ENCODE measurements around the gene EXOC3L1.

EXOC3L1 gene

GRCh38 chr16:67229906-67230808, 40.2 kb upstream of the EXOC3L1 start:
- TF ChIP-seq SIN3A (IDR thresholded peaks at IDR 0.05; ENCODE audit: borderline replicate concordance, insufficient read depth, low read length), result no peak
- TF ChIP-seq FOXP2 (optimal IDR thresholded peaks at IDR 0.05; ENCODE audit: borderline replicate concordance, extremely low read depth, extremely low read length, insufficient read depth), result no peak
- TF ChIP-seq TAF1 (IDR thresholded peaks at IDR 0.05; ENCODE audit: borderline replicate concordance, insufficient read depth, low read length), result no peak
- no peak for TF ChIP-seq REST (IDR thresholded peaks at IDR 0.05; ENCODE audit: insufficient read depth in 1 of 2, low read depth in 2 of 2, low read length in 2 of 2)
- no peak; the same call in 1 of the 2 replicates for TF ChIP-seq POLR2AphosphoS5 (IDR thresholded peaks at IDR 0.05; ENCODE audit: low read depth, low read length)

GRCh38 chr16:67228905-67229304, 39.0 kb upstream of the EXOC3L1 start:
- no peak for TF ChIP-seq SIN3A (IDR thresholded peaks at IDR 0.05; ENCODE audit: borderline replicate concordance, insufficient read depth, low read length)
- TF ChIP-seq REST (IDR thresholded peaks at IDR 0.05; ENCODE audit: insufficient read depth in 1 of 2, low read depth in 2 of 2, low read length in 2 of 2), result no peak
- TF ChIP-seq POLR2AphosphoS5 (IDR thresholded peaks at IDR 0.05; ENCODE audit: low read depth, low read length), result no peak
- no peak for TF ChIP-seq TAF1 (IDR thresholded peaks at IDR 0.05; ENCODE audit: borderline replicate concordance, insufficient read depth, low read length)
- TF ChIP-seq FOXP2 (optimal IDR thresholded peaks at IDR 0.05; ENCODE audit: borderline replicate concordance, extremely low read depth, extremely low read length, insufficient read depth), result no peak

GRCh38 chr16:67228034-67228785, 38.3 kb upstream of the EXOC3L1 start:
- TF ChIP-seq TAF1 (IDR thresholded peaks at IDR 0.05; ENCODE audit: borderline replicate concordance, insufficient read depth, low read length) (no peak), REST (IDR thresholded peaks at IDR 0.05; ENCODE audit: insufficient read depth in 1 of 2, low read depth in 2 of 2, low read length in 2 of 2) (no peak), POLR2AphosphoS5 (IDR thresholded peaks at IDR 0.05; ENCODE audit: low read depth, low read length) (no peak)

GRCh38 chr16:67227567-67227921, 37.6 kb upstream of the EXOC3L1 start:
- TF ChIP-seq POLR2AphosphoS5 (IDR thresholded peaks at IDR 0.05; ENCODE audit: low read depth, low read length), result no peak
- no peak for TF ChIP-seq TAF1 (IDR thresholded peaks at IDR 0.05; ENCODE audit: borderline replicate concordance, insufficient read depth, low read length)
- no peak for TF ChIP-seq FOXP2 (optimal IDR thresholded peaks at IDR 0.05; ENCODE audit: borderline replicate concordance, extremely low read depth, extremely low read length, insufficient read depth)
- TF ChIP-seq SIN3A (IDR thresholded peaks at IDR 0.05; ENCODE audit: borderline replicate concordance, insufficient read depth, low read length), result no peak
- no peak for TF ChIP-seq REST (IDR thresholded peaks at IDR 0.05; ENCODE audit: insufficient read depth in 1 of 2, low read depth in 2 of 2, low read length in 2 of 2)
